UCSD-AML1 (cell line): ENCODE results near the gene TMEM87A.
"Not testable (repeated sequence)": the region's sequence is repeated elsewhere in the genome, so short reads cannot be mapped to it uniquely, and the experiment has no call there.

Experiments
- DNase-seq: peaks from one replicate; lab custom pipeline; 2025; ENCODE audit not compliant: unreplicated experiment; lab: John Stamatoyannopoulos, UW

Gene TMEM87A

DNA sequence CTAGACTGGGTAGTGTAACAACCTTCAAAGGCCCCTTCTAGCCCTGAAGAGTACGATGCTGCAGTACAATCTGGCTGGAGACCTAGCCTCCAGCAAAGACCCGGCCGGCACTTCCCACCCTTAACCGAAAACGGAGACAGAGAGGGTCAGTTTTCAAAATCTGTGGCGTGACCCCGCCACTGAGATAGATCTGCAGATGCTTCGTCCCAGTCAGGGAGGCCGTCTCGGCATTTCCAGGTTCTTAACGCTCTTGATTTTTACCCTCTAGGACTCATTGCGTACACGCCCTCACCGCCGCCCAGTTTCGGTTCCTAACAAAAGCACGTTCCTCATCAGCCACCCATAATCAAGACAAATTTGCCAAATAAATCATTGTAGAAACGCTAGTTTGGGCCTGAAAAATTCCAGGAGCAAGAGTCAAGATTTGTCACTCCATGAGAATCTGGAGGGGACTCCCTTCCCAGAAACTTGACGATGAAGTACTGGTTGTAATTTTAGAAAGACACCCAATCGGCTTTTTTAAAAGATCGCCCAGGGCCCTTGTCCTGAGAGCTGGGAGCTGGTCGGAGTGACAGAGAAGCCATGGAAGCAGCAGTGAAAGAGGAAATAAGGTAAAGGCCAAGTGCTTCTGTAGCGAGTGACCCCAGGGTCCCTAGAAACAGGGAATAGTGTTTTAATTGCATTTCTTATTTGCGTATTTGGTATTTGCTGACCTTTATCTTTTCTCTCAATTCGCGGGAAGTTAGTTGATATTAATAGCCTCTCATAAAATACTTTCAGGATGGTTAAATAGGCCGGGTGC lies 868 bp upstream of the TMEM87A start:
- DNase-seq = peak; percentile 67

DNA sequence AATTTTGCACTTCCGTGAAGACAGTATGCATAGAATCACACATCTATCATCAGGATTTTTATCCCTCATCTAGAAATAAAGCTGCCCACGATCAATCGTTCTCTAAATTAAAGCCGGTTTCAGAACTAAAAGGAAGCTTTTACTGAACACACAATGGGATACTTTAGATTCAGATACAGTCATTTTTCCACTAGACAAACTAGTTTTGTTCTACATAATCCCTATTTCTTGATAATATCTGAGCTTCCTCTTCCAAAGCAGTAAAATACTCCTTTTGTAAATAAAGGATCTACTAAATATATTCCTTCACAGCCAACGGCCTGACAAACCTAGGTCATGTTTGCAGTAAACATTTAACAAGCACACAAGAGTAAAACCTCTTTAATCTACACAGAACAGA lies 2.2 kb downstream of the TMEM87A start:
- DNase-seq = no peak

DNA sequence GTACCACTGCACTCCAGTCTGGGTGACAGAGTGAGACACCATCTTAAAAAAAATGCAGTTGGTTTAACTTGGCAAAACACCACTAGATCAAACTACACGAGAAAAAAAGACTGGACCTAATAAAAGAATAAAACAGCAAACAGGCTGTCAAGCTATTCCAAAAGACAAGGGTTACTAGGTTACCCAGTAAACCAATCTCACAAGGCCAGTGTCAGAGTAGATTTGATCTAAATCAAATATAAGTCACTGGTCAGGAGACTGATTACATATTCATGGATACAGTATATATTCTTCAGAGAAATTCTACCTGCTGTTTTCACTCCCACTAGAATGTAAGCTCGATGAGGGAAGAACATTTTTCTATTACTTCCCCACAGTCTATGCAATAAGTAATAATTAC lies 2.7 kb downstream of the TMEM87A start:
- no peak for DNase-seq

GRCh38 chr15:42267286-42267685 lies 5.9 kb downstream of the TMEM87A start:
- DNase-seq = no peak

GRCh38 chr15:42264795-42265194 lies 8.4 kb downstream of the TMEM87A start:
- DNase-seq = no peak

DNA sequence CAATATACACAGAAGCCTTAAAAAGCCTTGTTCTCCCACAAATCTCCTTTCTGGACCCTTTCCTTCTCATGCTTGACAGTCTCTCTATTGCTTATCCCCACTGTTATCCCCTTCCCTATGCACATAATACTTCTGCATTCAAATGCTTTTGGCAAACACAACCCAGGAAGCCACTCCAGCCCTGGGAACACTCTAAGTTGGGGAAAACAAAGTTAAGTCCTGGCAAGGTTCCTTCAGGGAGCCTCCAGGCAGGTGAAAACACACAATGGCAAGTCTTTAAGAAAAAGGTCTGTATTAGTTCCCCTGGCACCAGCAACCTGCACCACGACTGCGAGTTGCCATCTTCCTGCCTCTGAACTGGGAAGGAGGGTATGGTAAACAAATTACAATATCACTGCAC lies 19.9 kb downstream of the TMEM87A start:
- no peak for DNase-seq

DNA sequence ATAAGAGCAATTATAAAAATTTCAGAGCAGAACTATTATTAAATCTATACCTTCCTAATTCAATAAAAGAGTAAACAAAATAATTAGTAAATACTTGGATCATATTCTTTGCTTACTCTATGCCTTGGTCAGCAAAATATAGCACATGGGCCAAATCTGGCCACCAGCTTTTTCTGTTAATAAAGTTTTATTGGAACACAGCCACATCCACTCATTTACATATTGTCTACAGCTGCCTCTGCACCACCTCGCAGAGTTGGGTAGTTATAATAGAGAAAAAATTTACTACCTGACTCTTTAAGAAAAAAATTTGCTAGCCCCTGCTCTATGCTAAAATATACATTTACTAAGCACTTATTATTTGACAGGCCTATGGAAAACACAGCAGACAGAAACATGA lies 32.4 kb downstream of the TMEM87A start:
- DNase-seq = no peak

- DNase-seq = no peak
Observed at GRCh38 chr15:42239528-42240182, 33.6 kb downstream of the TMEM87A start.

DNA sequence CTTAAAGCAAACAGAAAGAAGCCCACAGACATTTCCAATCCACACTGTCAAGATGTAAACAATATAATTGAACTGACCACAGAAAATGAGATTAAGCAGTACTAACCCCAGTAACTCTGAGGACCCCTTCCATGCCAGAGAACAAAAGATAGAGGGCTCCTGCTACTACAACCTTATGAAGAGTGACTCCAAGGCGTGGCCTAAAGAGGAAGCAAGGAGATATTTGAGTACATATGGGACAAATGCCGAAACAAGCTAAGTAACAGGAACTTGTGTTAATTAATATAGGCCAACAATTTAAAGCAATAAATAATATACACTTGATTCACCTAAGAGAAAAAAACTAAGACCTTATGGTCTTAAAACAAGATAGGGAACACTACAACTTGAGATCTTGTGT lies 40.1 kb downstream of the TMEM87A start:
- DNase-seq = no peak

- no peak for DNase-seq
Observed at GRCh38 chr15:42232606-42233005, 40.6 kb downstream of the TMEM87A start.

DNA sequence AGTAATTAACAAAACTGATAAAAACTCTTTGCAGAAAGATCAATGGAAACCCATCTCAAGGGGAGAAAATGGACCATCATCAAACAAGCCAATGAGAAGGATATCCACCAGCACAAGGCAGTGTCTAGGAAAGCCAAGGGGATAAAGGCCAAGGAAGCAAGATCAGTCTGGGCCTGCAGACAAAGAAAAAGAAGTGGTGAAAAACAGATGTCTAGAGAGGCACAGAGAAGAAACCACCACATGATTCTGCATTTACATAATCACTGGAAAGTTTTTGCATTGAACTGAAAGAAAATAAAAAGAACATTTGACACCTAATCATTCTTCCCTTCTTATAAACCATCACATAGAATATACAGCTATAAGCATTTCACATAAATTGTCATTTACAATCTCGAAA lies 42.1 kb downstream of the TMEM87A start:
- DNase-seq = no peak

GRCh38 chr15:42228981-42229380 lies 44.3 kb downstream of the TMEM87A start:
- DNase-seq = not testable (repeated sequence)

DNA sequence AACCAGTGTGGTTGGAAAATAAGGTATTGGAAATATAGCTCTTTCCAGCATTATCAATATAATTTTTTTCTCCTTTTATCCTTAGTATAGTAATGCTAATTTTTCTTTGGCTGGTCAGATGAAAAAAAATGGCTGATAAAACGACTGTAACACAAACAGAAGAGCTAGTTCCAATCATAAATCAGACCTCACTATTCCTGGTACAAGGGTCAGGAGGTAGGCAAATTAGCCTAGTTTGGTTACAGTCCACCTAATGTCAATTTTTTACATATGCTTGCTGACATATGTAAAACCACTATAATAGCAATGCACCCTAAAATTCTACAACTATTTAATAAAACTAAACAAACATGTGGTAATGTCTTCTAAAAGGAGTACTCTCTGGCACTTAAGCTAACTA lies 45.2 kb downstream of the TMEM87A start:
- DNase-seq = no peak

DNA sequence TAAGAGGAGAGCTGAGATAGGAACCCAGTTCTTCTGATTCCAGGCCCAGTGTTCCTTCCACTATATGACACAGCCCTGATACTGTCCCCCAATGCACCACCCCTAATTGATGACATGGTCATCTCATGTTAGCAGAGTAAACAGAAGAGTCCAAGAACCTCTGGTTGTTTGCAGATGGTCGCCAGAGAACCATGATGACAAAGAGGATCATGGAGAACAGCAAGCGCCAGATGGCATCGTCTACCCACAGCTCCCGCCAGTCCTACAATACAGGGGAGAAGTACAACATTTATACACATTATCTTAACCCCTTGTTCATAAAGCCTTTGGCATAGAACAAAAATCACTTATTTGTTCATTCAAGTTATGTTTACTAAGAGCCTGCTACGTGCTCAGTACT lies 46.6 kb downstream of the TMEM87A start:
- no peak for DNase-seq

DNA sequence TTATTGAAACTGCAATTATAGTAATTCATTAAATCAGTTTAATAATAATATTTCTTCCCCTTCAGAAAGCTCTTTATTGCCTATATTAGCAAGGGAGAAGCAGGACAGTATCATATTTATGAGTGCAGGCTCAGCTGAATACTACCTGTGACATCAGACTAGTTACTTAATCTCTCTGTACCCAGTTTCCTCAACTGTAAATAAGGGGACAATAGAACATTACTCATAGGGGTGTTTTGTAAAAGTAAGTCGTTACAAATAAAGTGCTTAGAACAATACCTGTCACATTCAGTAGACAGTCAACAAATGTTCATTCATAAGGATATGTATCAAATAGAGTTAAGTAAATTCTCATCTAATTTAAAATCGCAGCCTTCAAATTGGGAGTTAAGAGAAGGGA lies 53.0 kb downstream of the TMEM87A start:
- no peak for DNase-seq

DNA sequence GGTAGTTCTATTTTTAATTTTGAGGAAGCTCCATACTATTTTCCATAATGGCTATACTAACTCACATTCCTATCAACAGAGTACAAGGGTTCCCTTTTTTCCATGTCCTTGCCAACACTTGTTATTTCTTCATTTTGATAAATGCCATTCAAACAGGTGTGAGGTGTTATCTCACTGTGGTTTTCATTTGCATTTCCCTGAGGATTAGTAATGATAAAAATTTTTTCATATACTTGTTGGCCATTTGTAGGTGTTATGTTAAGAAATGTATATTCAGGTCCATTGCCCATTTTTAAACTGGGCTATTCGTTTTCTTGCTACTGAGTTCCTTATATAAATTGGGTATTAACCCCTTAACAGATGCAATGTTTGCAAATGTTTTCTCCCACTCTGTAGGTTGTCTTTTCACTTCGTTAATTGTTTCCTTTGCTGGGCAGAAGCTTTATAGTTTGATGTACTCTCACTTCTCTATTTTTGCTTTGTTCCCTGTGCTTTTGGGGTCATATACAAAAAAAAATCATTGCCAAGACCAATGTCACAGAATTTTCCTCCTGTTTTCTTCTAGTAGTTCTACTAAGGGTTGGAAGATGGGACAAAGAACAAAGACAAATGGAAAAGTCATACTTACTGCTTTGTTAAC lies 54.2 kb downstream of the TMEM87A start:
- no peak for DNase-seq

- DNase-seq = no peak
Observed at GRCh38 chr15:42217568-42217967, 55.7 kb downstream of the TMEM87A start.

DNA sequence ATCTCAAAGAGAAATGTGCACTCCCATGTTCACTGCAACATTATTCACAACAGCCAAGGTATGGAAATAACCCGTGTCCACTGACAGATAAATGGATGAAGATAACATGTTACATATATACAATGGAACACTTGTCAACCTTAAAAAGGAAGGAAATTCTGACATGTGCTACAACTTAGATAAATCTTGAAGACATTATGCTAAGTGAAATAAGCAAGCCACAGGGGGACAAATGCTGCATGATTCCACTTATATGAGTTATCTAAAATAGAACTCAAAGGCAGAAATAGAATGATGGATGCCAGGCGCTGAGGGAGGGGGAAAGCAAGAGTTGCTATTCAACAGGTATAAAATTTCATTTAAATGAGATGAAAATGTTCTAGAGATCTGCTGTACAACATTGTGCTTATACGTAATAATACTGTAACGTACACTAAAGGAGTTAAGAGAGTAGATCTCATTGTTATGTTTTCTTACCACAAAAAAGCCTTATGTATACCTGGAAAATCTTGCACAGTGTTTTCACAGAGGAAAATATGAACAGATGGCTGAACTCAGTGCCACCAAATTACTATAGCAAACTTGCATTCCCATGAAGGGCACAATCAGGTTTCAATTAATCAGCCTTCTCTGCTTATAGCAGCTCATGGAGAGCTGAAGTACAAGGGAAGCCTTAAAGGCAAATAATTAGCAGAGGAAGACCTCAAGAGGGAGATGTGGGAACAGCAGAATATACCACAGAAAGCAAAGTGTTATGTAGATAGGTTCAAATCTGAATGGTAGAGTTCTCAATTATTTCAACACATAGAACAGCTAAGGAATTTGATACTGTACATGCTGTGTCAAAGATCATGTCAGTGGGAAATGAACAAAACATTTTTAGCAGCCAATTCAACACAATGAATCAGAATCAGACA lies 57.1 kb downstream of the TMEM87A start:
- DNase-seq = no peak

- no peak for DNase-seq
Observed at GRCh38 chr15:42214600-42214999, 58.6 kb downstream of the TMEM87A start.

GRCh38 chr15:42213511-42213910 lies 59.7 kb downstream of the TMEM87A start:
- no peak for DNase-seq

DNA sequence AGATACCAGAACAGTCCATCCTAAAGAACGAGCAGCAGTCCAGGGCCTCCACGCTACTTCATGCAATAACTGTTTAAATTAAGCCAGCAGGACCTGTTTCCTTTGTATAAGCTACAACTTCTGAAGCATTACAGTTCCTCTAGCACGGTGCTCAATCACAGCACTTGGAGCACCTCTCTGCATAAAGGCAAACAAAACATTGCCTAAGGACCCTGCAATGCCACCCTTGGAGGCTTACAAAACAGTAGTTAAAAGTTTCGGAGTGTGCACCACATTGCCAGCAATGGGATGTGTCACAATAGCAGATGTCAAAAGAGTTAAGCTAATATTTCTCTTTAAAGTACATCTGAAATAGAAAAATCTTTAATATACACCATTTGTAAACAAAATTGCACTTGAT lies 62.5 kb downstream of the TMEM87A start:
- no peak for DNase-seq
